AG20443 (cell line): ENCODE measurements around the gene CACHD1.

ENCODE experiments used
- DNase-seq: peaks from one replicate; pipeline ENCODE4 v3.0.0; 2012; ENCODE audit warnings: low spot score, mixed read lengths

CACHD1 gene

GRCh38 chr1:64550510-64550909 is 80.6 kb downstream of the CACHD1 start:
- no peak for DNase-seq

GRCh38 chr1:64550946-64551605 is 81.1 kb downstream of the CACHD1 start:
- no peak for DNase-seq

- no peak for DNase-seq
Observed at GRCh38 chr1:64553285-64553684, 83.4 kb downstream of the CACHD1 start.

- DNase-seq: no peak
Observed at GRCh38 chr1:64555947-64556346, 86.0 kb downstream of the CACHD1 start.

- no peak for DNase-seq
Observed at GRCh38 chr1:64561993-64562392, 92.1 kb downstream of the CACHD1 start.

- DNase-seq: no peak
Observed at GRCh38 chr1:64563958-64564565, 94.1 kb downstream of the CACHD1 start.

- DNase-seq: no peak
Observed at GRCh38 chr1:64564891-64565290, 95.0 kb downstream of the CACHD1 start.

GRCh38 chr1:64567426-64568170 is 97.7 kb downstream of the CACHD1 start:
- no peak for DNase-seq

- DNase-seq: no peak
Observed at GRCh38 chr1:64568171-64568450, 98.2 kb downstream of the CACHD1 start.

- DNase-seq: no peak
Observed at GRCh38 chr1:64569411-64569810, 99.5 kb downstream of the CACHD1 start.

- no peak for DNase-seq
Observed at GRCh38 chr1:64570267-64570855, 100.4 kb downstream of the CACHD1 start.

GRCh38 chr1:64572222-64572900 is 102.4 kb downstream of the CACHD1 start:
- DNase-seq: no peak

GRCh38 chr1:64574301-64574700 is 104.4 kb downstream of the CACHD1 start:
- DNase-seq: no peak

GRCh38 chr1:64575881-64576676 is 106.2 kb downstream of the CACHD1 start:
- no peak for DNase-seq

GRCh38 chr1:64578270-64578973 is 108.5 kb downstream of the CACHD1 start:
- no peak for DNase-seq

GRCh38 chr1:64579767-64580166 is 109.8 kb downstream of the CACHD1 start:
- DNase-seq: no peak

GRCh38 chr1:64581135-64581842 is 111.4 kb downstream of the CACHD1 start:
- DNase-seq: no peak

GRCh38 chr1:64581843-64582185 is 111.9 kb downstream of the CACHD1 start:
- DNase-seq: no peak

GRCh38 chr1:64584479-64584878 is 114.5 kb downstream of the CACHD1 start:
- DNase-seq: no peak

GRCh38 chr1:64588876-64589275 is 118.9 kb downstream of the CACHD1 start:
- no peak for DNase-seq

- no peak for DNase-seq
Observed at GRCh38 chr1:64590316-64590715, 120.4 kb downstream of the CACHD1 start.
